Measurements from ENCODE around the gene APOC3. TPM values are rescaled to one million over a fixed set of nuclear protein-coding genes. Genes with fewer than 3 reads are reported as not detected.

Gene APOC3
- polyA plus RNA-seq, 2 donors = not detected

DNA sequence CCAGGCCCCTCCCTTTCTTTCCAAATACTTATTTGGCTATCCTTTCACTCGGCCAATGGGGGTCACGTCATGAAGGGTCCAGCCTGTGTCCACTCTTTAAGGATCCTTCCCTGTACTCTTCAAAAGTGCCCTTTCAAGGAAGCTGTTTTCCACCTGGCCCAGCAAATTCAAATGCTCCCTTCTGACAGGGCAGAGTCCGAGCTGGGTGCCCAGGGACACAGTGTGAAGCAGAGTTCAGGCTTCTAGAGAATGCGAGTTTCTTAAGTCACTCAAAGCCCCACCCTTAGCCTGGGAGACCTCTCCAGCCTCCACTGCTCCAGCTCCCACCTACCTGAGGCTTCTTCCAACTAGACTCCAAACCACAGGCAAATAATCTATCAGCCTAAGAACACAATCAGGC lies 13.2 kb downstream of the APOC3 start:
- no peak overlapping the region for H3K27ac ChIP-seq (ENCODE audit: low read depth in 2 of 2, low read length in 1 of 2)
- no peaks in the 10 kb centered on the region for H3K27me3 ChIP-seq (ENCODE audit: control insufficient read depth in 1 of 2, insufficient read depth in 2 of 2, low read length in 2 of 2)
- no peaks in the 10 kb centered on the region for H3K4me1 ChIP-seq (ENCODE audit: control insufficient read depth in 2 of 2, insufficient read depth in 2 of 2, low read length in 1 of 2)
- WGBS, 2 donors = 86 to 91% methylated on average over 4 of the region's 4 CpGs
- H3K9me3 ChIP-seq (ENCODE audit: control insufficient read depth in 2 of 2, insufficient read depth in 1 of 2, low read depth in 1 of 2, low read length in 1 of 2) = no peaks in the 10 kb centered on the region
- no peak overlapping the region for H3K4me3 ChIP-seq (ENCODE audit: low read depth in 1 of 2, low read length in 2 of 2)
- H3K36me3 ChIP-seq (ENCODE audit: control insufficient read depth in 2 of 2, insufficient read depth in 2 of 2, low read length in 1 of 2) = peaks cover 13 to 29% of the 10 kb centered on the region in 2 donors

DNA sequence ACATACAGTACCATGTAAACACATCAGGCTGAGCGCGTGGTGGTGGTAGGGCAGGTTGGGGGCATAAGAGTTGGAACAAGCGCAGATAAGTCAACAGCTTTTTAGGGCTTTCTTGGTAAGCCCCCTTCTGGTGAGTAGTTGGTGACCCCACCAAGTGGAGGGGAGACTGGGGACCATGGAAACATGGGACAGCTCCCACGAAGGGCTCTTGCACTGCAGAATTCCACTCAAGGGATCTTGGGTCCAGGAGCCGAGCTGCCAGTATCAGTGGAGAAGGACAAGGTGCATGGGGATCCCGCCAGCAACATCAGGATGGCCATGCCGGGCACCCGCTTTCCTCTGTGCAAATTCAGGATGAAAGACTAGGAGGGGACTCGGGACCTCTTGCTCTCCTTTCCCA lies 14.0 kb downstream of the APOC3 start:
- 93 to 94% methylated on average over 9 of the region's 9 CpGs for WGBS, 2 donors
- Histone ChIP-seq H3K27ac (ENCODE audit: low read depth in 2 of 2, low read length in 1 of 2) (no peak overlapping the region), H3K27me3 (ENCODE audit: control insufficient read depth in 1 of 2, insufficient read depth in 2 of 2, low read length in 2 of 2) (no peaks in the 10 kb centered on the region), H3K36me3 (ENCODE audit: control insufficient read depth in 2 of 2, insufficient read depth in 2 of 2, low read length in 1 of 2) (peaks cover 13 to 29% of the 10 kb centered on the region in 2 donors), H3K4me3 (ENCODE audit: low read depth in 1 of 2, low read length in 2 of 2) (no peak overlapping the region), H3K4me1 (ENCODE audit: control insufficient read depth in 2 of 2, insufficient read depth in 2 of 2, low read length in 1 of 2) (no peaks in the 10 kb centered on the region), H3K9me3 (ENCODE audit: control insufficient read depth in 2 of 2, insufficient read depth in 1 of 2, low read depth in 1 of 2, low read length in 1 of 2) (no peaks in the 10 kb centered on the region)

GRCh38 chr11:116844722-116845121 lies 15.0 kb downstream of the APOC3 start:
- Histone ChIP-seq H3K9me3 (ENCODE audit: control insufficient read depth in 2 of 2, insufficient read depth in 1 of 2, low read depth in 1 of 2, low read length in 1 of 2) (no peaks in the 10 kb centered on the region), H3K4me3 (ENCODE audit: low read depth in 1 of 2, low read length in 2 of 2) (no peak overlapping the region), H3K4me1 (ENCODE audit: control insufficient read depth in 2 of 2, insufficient read depth in 2 of 2, low read length in 1 of 2) (no peaks in the 10 kb centered on the region), H3K27ac (ENCODE audit: low read depth in 2 of 2, low read length in 1 of 2) (no peak overlapping the region), H3K36me3 (ENCODE audit: control insufficient read depth in 2 of 2, insufficient read depth in 2 of 2, low read length in 1 of 2) (peaks cover 16 to 34% of the 10 kb centered on the region in 2 donors), H3K27me3 (ENCODE audit: control insufficient read depth in 1 of 2, insufficient read depth in 2 of 2, low read length in 2 of 2) (no peaks in the 10 kb centered on the region)
- WGBS, 2 donors = 88 to 90% methylated on average over 4 of the region's 4 CpGs

DNA sequence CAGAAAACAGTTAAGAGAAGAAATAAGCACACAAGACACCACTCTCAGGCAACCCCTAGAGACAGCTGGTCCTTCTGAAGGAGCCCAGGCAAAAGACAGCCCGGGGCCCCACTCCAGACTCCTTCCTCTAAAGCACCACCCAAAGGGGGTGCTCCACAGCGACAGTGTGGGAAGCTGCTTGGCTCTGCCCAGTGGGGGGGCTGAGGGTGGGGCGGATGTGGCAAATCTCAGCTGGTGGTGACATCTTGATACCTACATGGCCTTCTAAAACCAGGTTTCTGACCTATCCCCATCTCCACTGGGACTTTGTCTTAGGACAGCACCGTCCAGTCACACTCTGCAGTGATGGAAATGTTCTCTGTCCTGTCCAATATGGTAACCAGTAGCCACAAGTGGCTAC lies 17.9 kb downstream of the APOC3 start:
- Histone ChIP-seq H3K27me3 (ENCODE audit: control insufficient read depth in 1 of 2, insufficient read depth in 2 of 2, low read length in 2 of 2) (no peaks in the 10 kb centered on the region), H3K36me3 (ENCODE audit: control insufficient read depth in 2 of 2, insufficient read depth in 2 of 2, low read length in 1 of 2) (peaks cover 16 to 34% of the 10 kb centered on the region in 2 donors), H3K4me3 (ENCODE audit: low read depth in 1 of 2, low read length in 2 of 2) (no peak overlapping the region), H3K27ac (ENCODE audit: low read depth in 2 of 2, low read length in 1 of 2) (no peak overlapping the region), H3K9me3 (ENCODE audit: control insufficient read depth in 2 of 2, insufficient read depth in 1 of 2, low read depth in 1 of 2, low read length in 1 of 2) (no peaks in the 10 kb centered on the region), H3K4me1 (ENCODE audit: control insufficient read depth in 2 of 2, insufficient read depth in 2 of 2, low read length in 1 of 2) (peaks cover 2 to 3% of the 10 kb centered on the region in 2 donors)
- 94 to 97% methylated on average over 4 of the region's 4 CpGs for WGBS, 2 donors

- 96 to 97% methylated on average over 12 of the region's 12 CpGs for WGBS, 2 donors
- H3K36me3 ChIP-seq (ENCODE audit: control insufficient read depth in 2 of 2, insufficient read depth in 2 of 2, low read length in 1 of 2) = peaks cover 16 to 29% of the 10 kb centered on the region in 2 donors
Observed at GRCh38 chr11:116849060-116849459, 19.4 kb downstream of the APOC3 start.

DNA sequence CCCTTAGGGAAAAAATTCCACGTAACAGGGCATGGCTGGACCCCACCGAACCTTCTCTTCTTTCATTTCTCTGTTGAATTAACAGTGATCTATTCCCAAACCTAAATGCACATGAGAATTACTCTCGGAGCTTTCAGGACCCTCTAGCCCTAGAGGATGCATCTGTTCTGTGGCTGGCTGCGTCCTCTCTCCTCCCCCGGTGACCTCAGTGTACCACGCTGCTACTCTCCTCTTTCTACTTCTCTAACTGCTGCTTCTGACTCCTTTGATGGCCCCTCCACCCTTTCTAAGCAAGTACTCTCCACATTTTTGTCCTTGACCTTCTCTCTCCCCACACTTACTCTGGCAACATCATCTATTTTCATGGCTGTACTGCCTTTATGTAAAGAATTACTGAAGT lies 19.8 kb downstream of the APOC3 start:
- no peaks in the 10 kb centered on the region for H3K27me3 ChIP-seq (ENCODE audit: control insufficient read depth in 1 of 2, insufficient read depth in 2 of 2, low read length in 2 of 2)
- no peak overlapping the region for H3K4me3 ChIP-seq (ENCODE audit: low read depth in 1 of 2, low read length in 2 of 2)
- peaks cover 2 to 5% of the 10 kb centered on the region in 2 donors for H3K4me1 ChIP-seq (ENCODE audit: control insufficient read depth in 2 of 2, insufficient read depth in 2 of 2, low read length in 1 of 2)
- no peak overlapping the region for H3K27ac ChIP-seq (ENCODE audit: low read depth in 2 of 2, low read length in 1 of 2)
- no peaks in the 10 kb centered on the region for H3K9me3 ChIP-seq (ENCODE audit: control insufficient read depth in 2 of 2, insufficient read depth in 1 of 2, low read depth in 1 of 2, low read length in 1 of 2)
- 91 to 94% methylated on average over 6 of the region's 6 CpGs for WGBS, 2 donors
- peaks cover 16 to 29% of the 10 kb centered on the region in 2 donors for H3K36me3 ChIP-seq (ENCODE audit: control insufficient read depth in 2 of 2, insufficient read depth in 2 of 2, low read length in 1 of 2)

More at GRCh38 chr11:116849060-116849459, 19.4 kb downstream of the APOC3 start:
- Histone ChIP-seq H3K4me1 (ENCODE audit: control insufficient read depth in 2 of 2, insufficient read depth in 2 of 2, low read length in 1 of 2) (peaks cover 2 to 5% of the 10 kb centered on the region in 2 donors), H3K9me3 (ENCODE audit: control insufficient read depth in 2 of 2, insufficient read depth in 1 of 2, low read depth in 1 of 2, low read length in 1 of 2) (no peaks in the 10 kb centered on the region), H3K27ac (ENCODE audit: low read depth in 2 of 2, low read length in 1 of 2) (no peak overlapping the region), H3K4me3 (ENCODE audit: low read depth in 1 of 2, low read length in 2 of 2) (no peak overlapping the region), H3K27me3 (ENCODE audit: control insufficient read depth in 1 of 2, insufficient read depth in 2 of 2, low read length in 2 of 2) (no peaks in the 10 kb centered on the region)

DNA sequence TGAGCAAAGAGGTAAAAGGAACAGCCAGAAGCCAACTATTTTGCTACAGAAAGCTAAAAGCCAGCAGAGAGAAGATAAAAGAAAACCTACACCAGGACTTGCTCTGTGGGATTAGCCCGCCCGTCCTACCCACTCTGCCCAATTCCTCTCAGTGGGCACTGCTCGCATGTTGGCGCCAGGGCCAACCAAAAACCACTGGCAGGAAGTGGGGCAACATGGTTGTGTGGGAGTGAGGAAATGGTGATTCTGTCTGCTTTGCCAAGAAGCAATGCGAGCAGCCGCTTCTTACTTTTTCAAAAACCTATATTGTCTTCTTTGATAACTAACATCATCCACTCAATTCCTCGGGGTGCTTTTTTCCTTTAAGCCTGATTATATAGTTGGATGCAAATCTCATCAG lies 21.9 kb downstream of the APOC3 start:
- H3K27ac ChIP-seq (ENCODE audit: low read depth in 2 of 2, low read length in 1 of 2) = peak overlapping the region in 1 of 2 donors; percentile 33
- H3K36me3 ChIP-seq (ENCODE audit: control insufficient read depth in 2 of 2, insufficient read depth in 2 of 2, low read length in 1 of 2) = peaks cover 13 to 16% of the 10 kb centered on the region in 2 donors

DNA sequence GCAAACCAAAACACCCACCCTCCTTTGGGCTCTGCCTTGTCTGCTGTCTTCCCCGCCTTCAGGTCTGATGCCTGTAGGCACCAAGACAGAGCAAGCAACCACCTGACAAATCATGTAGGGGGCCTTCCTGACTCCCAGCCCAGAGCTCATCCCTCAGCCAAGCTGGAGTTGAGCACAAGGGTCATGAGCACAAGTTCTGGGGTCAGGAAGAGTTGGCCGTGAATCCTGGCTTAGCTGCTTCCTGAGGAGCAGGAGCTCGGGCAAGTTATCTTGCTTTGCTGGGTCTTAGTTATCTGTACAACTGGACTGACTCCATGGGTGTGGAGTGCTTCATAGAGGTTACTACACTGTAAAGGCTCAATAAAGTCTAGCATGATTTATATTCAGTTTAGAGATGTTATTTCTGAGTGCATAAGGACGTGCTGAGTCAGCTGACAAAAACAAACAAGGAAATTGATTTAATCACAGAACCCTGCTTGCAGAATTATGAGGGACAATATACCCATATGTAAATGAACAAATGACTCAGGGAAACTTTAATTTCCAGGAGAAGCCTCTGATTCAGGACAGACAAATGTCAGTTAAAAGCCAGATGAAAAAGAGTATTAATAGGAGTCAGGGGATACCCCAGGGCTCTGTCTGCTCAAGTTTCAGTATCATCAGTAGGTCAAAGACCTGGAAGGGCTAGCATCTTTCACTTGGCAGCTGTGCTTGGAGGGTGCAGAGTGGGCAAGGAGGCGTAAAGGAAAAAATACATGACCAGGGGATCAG lies 22.7 kb downstream of the APOC3 start:
- 49% methylated on average over 5 of the region's 5 CpGs for WGBS, 2 donors
- peak overlapping the region; percentile 60 to 79 for H3K27ac ChIP-seq (ENCODE audit: low read depth in 2 of 2, low read length in 1 of 2)
- H3K9me3 ChIP-seq (ENCODE audit: control insufficient read depth in 2 of 2, insufficient read depth in 1 of 2, low read depth in 1 of 2, low read length in 1 of 2) = no peaks in the 10 kb centered on the region
- peaks cover 5 to 8% of the 10 kb centered on the region in 2 donors for H3K36me3 ChIP-seq (ENCODE audit: control insufficient read depth in 2 of 2, insufficient read depth in 2 of 2, low read length in 1 of 2)
- no peak overlapping the region for H3K4me3 ChIP-seq (ENCODE audit: low read depth in 1 of 2, low read length in 2 of 2)
- no peaks in the 10 kb centered on the region for H3K27me3 ChIP-seq (ENCODE audit: control insufficient read depth in 1 of 2, insufficient read depth in 2 of 2, low read length in 2 of 2)
- H3K4me1 ChIP-seq (ENCODE audit: control insufficient read depth in 2 of 2, insufficient read depth in 2 of 2, low read length in 1 of 2) = peaks cover 2 to 5% of the 10 kb centered on the region in 2 donors

More for the DNA sequence above, 21.9 kb downstream of the APOC3 start:
- WGBS, 2 donors = 66 to 77% methylated on average over 7 of the region's 7 CpGs
- Histone ChIP-seq H3K4me3 (ENCODE audit: low read depth in 1 of 2, low read length in 2 of 2) (no peak overlapping the region), H3K4me1 (ENCODE audit: control insufficient read depth in 2 of 2, insufficient read depth in 2 of 2, low read length in 1 of 2) (peaks cover 2 to 5% of the 10 kb centered on the region in 2 donors), H3K9me3 (ENCODE audit: control insufficient read depth in 2 of 2, insufficient read depth in 1 of 2, low read depth in 1 of 2, low read length in 1 of 2) (no peaks in the 10 kb centered on the region), H3K27me3 (ENCODE audit: control insufficient read depth in 1 of 2, insufficient read depth in 2 of 2, low read length in 2 of 2) (no peaks in the 10 kb centered on the region)

DNA sequence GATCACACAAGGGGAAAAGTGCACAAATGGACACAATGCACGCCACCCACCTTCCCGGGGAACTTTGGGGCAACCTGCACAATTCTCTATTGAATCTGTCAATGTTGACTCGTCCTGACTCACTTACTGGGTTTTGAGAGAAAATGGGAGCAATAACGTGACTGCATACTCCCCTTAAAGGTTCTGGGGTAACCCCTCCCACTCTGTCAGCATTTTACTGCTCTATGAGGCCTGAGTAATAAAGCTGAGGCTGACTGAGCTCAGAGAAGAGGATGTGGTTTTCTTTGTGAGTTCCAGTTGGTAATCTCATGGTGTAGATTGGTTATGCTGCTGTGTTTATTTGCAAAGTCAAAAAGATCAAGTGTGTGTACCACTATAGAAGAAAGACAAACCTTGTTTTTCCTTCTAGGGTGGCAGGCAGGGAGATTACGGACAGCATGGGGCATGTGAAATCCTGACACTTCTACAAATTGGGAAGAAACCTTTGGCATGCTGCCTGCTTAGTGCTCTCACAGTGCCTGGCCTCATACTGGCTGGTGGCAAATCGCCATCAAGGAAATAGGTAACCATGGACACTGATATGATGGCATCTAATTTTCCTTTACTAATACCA lies 23.9 kb downstream of the APOC3 start:
- Histone ChIP-seq H3K4me1 (ENCODE audit: control insufficient read depth in 2 of 2, insufficient read depth in 2 of 2, low read length in 1 of 2) (peaks cover 2 to 5% of the 10 kb centered on the region in 2 donors), H3K27me3 (ENCODE audit: control insufficient read depth in 1 of 2, insufficient read depth in 2 of 2, low read length in 2 of 2) (no peaks in the 10 kb centered on the region), H3K36me3 (ENCODE audit: control insufficient read depth in 2 of 2, insufficient read depth in 2 of 2, low read length in 1 of 2) (peaks cover 12 to 14% of the 10 kb centered on the region in 2 donors), H3K27ac (ENCODE audit: low read depth in 2 of 2, low read length in 1 of 2) (peak overlapping the region; percentile 33 to 69), H3K9me3 (ENCODE audit: control insufficient read depth in 2 of 2, insufficient read depth in 1 of 2, low read depth in 1 of 2, low read length in 1 of 2) (no peaks in the 10 kb centered on the region), H3K4me3 (ENCODE audit: low read depth in 1 of 2, low read length in 2 of 2) (no peak overlapping the region)
- WGBS, 2 donors = 51 to 70% methylated on average over 6 of the region's 6 CpGs
